Lower leg skin (tissue), 4 donors: Measurements from ENCODE around the gene INSIG2. TPM values are rescaled to one million over a fixed set of nuclear protein-coding genes. Genes with fewer than 3 reads are reported as not detected.

Source experiments
- DNase-seq, 2 donors: peaks; one replicate each; pipeline ENCODE4 v3.0.0-alpha.2; 2019; ENCODE audit warnings: low spot score in 2 of 2
- H3K4me3 ChIP-seq: fragments of 200-600 bp; sonication (generic); 2 replicates; pipeline ENCODE4 v1.5.1; 2017; ENCODE audit warnings: mild to moderate bottlenecking, low read depth; ENCODE audit not compliant: poor library complexity, severe bottlenecking
- POLR2A ChIP-seq, 2 donors: fragments of 450-650 bp; IDR thresholded peaks; one replicate each; pipeline ENCODE4 v1.6.1; 2016 to 2017; ENCODE audit warnings: antibody characterized with exemption in 2 of 2, mild to moderate bottlenecking in 1 of 2, moderate library complexity in 1 of 2
- WGBS, 2 donors: methylation state at CpG; one replicate each; pipeline ENCODE4 v1.1.5; 2018; 5-methylcytosine and 5-hydroxymethylcytosine counted together
- intact Hi-C: fragments of 100-400 bp; cut with DNase I; formaldehyde crosslinking; loops from one replicate; pipeline ENCODE4 v1.15.0; 2023; ENCODE audit warnings: low total_unique reads
- total RNA-seq, 4 donors: library from RNA; depleted of rRNA; stranded (reverse); fragments of >200 nt; gene quantifications; one replicate each; pipeline ENCODE4 v1.1.0, GENCODE V29; 2016
- TF ChIP-seq, protein P1 (sequence below), 3 donors: fragments of 450-650 bp; IDR thresholded peaks; one replicate each; pipeline ENCODE4 v1.5.1; 2016; ENCODE audit warnings: antibody characterized with exemption in 3 of 3, mild to moderate bottlenecking in 3 of 3, moderate library complexity in 2 of 3

INSIG2 gene
- total RNA-seq, 4 donors from 2014 or later, result 11.6 to 13.6 (median 12.5) TPM

DNA sequence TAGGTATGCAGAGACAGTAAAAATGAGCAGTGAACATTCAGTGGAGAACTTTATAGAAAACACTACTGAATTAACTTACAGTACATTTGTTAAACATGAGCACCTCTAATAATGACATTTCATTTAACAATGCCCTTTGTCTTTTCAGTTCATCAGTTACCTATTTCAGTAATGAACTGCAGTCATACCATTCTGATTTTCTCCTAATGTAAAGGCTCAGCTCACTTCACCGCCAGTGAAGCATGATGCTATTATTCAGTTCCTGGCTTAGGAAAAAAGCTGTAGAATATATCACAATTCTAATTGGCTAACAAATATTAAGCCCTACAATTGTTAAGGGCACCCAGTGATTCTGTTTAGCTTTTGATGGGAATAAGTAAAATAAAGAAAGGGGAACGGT, 37.3 kb upstream of the INSIG2 start:
- TF ChIP-seq, protein P1, sequence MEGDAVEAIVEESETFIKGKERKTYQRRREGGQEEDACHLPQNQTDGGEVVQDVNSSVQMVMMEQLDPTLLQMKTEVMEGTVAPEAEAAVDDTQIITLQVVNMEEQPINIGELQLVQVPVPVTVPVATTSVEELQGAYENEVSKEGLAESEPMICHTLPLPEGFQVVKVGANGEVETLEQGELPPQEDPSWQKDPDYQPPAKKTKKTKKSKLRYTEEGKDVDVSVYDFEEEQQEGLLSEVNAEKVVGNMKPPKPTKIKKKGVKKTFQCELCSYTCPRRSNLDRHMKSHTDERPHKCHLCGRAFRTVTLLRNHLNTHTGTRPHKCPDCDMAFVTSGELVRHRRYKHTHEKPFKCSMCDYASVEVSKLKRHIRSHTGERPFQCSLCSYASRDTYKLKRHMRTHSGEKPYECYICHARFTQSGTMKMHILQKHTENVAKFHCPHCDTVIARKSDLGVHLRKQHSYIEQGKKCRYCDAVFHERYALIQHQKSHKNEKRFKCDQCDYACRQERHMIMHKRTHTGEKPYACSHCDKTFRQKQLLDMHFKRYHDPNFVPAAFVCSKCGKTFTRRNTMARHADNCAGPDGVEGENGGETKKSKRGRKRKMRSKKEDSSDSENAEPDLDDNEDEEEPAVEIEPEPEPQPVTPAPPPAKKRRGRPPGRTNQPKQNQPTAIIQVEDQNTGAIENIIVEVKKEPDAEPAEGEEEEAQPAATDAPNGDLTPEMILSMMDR (IDR thresholded peaks at IDR 0.05), result no peak
- TF ChIP-seq POLR2A (IDR thresholded peaks at IDR 0.05), result no peak
- intact Hi-C loops, result no loop called here
- no peak overlapping the region for H3K4me3 ChIP-seq
- 83 to 87% methylated on average over 2 of the region's 2 CpGs for WGBS, 2 donors
- no peak for DNase-seq

- DNase-seq, result no peak
- TF ChIP-seq, protein P1 (IDR thresholded peaks at IDR 0.05), result no peak
- TF ChIP-seq POLR2A (IDR thresholded peaks at IDR 0.05), result no peak
- WGBS, 2 donors, result 88 to 91% methylated on average over 3 of the region's 3 CpGs
- H3K4me3 ChIP-seq, result no peak overlapping the region
- intact Hi-C loops, result no loop called here
These were observed 36.4 kb upstream of the INSIG2 start for GRCh38 chr2:118051826-118052358.

DNA sequence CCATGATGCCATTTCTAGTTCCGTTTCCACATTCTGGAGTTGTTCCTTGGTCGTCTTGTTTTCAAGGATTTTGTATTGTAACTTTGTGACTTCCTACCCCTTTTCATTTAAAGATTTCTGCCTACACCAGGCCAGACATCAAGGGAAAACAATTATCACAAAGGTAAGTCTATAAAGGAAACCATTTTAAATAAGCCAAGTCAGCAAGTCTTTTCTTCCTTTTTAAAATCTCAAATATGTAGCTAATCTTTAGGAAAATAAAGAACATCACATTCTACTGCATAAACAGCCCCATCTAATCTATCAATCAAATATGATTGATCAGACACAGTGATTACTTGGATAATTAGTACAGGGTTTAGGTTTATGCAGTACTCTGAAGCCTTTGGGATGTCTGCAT, 35.8 kb upstream of the INSIG2 start:
- intact Hi-C loops, result no loop called here
- no peak for TF ChIP-seq POLR2A (IDR thresholded peaks at IDR 0.05)
- TF ChIP-seq, protein P1 (IDR thresholded peaks at IDR 0.05), result no peak
- WGBS, 2 donors, result 81 to 89% methylated on average over 2 of the region's 2 CpGs
- H3K4me3 ChIP-seq, result no peak overlapping the region
- no peak for DNase-seq

- intact Hi-C loops, result no loop called here
These were observed 34.6 kb upstream of the INSIG2 start for GRCh38 chr2:118053681-118054080.

DNA sequence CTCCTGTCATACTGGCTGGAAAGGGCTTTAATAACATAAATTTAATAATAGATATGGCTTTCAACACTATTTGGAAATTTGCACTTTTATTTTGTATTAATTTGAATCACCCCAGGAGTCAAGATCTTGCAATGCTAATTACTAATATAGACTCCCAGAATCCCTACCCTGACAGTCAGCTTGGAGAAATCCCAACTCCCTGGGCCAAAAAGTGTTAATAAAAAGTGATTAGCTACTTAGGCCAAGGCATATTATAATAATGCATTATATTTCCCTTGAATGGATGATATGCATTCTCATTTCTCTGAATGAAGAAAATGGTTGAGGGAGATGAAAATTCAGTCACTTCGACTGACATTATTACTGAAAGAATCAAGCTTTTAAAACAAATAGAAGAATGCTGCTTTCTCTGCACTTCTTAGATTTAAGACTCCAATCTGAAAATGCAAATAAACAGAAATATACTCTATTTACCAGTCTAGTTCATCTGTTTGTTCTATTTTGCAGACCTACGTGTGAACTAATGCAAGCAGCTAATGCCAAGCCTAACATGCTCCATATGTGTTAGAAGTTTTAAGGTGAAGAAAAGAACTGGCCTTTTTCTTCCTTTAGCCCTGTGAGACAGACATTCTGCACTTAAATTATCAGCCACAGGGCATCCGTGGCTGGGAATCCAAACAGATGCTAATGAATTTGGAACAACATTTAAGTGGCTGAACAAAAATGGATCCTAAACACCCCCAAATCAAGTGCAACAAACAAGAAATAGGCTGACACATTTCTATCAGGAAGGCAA, 33.9 kb upstream of the INSIG2 start:
- H3K4me3 ChIP-seq, result no peak overlapping the region
- TF ChIP-seq, protein P1 (IDR thresholded peaks at IDR 0.05), result no peak
- no peak for TF ChIP-seq POLR2A (IDR thresholded peaks at IDR 0.05)
- DNase-seq, result no peak
- intact Hi-C loops, result no loop called here
- 45 to 70% methylated on average over 3 of the region's 3 CpGs for WGBS, 2 donors

More at GRCh38 chr2:118053681-118054080, 34.6 kb upstream of the INSIG2 start:
- WGBS, 2 donors, result 77 to 82% methylated on average over 7 of the region's 7 CpGs
- DNase-seq, result no peak
- TF ChIP-seq, protein P1 (IDR thresholded peaks at IDR 0.05), result no peak
- no peak for TF ChIP-seq POLR2A (IDR thresholded peaks at IDR 0.05)
- H3K4me3 ChIP-seq, result no peak overlapping the region
